ENCODE results near the gene MYO16. TPM values are rescaled to one million over a fixed set of nuclear protein-coding genes. Genes with fewer than 3 reads are reported as not detected.

MYO16 gene
- total RNA-seq, 1 donor from 2014 or later, result 0.24 TPM

DNA sequence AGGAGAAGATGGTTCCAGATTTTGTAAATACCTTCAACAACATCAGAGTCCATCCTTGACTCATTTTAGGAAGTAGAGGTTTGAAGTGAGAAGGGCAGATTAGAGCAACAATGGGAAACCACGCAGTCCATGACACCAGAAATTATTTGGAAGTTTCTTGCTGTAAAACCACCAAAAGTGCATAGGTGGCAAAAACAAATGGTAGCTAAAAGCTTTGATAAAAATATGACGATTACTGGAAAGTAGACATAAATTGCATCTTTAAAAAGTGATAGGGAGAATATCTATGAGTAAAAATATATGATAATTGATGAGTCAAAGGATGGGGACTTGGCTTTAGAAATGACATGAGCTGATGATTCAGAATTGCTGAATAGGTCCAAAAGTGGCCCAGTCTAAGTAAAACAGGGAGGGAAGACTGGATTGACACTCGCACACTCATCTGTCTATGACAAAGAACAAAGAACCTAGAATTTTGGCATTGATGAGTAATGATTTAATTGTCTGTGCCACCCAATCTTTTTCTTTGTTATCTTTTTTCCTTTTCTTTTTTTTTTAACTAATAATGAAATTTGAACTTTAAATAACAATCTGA, 472.2 kb downstream of the MYO16 start:
- no peaks in the 10 kb centered on the region for H3K36me3 ChIP-seq
- TF ChIP-seq, protein P1, sequence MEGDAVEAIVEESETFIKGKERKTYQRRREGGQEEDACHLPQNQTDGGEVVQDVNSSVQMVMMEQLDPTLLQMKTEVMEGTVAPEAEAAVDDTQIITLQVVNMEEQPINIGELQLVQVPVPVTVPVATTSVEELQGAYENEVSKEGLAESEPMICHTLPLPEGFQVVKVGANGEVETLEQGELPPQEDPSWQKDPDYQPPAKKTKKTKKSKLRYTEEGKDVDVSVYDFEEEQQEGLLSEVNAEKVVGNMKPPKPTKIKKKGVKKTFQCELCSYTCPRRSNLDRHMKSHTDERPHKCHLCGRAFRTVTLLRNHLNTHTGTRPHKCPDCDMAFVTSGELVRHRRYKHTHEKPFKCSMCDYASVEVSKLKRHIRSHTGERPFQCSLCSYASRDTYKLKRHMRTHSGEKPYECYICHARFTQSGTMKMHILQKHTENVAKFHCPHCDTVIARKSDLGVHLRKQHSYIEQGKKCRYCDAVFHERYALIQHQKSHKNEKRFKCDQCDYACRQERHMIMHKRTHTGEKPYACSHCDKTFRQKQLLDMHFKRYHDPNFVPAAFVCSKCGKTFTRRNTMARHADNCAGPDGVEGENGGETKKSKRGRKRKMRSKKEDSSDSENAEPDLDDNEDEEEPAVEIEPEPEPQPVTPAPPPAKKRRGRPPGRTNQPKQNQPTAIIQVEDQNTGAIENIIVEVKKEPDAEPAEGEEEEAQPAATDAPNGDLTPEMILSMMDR (IDR thresholded peaks at IDR 0.05), result no peak
- H3K27ac ChIP-seq, result no peak overlapping the region
- no peaks in the 10 kb centered on the region for H3K9me3 ChIP-seq
- ATAC-seq (no peak), DNase-seq (no peak)
- no peak overlapping the region for H3K4me3 ChIP-seq
- intact Hi-C loops (cut with DNase I), result no loop called here
- H3K27me3 ChIP-seq (ENCODE audit: low read depth), result no peaks in the 10 kb centered on the region
- H3K4me1 ChIP-seq, result no peaks in the 10 kb centered on the region

DNA sequence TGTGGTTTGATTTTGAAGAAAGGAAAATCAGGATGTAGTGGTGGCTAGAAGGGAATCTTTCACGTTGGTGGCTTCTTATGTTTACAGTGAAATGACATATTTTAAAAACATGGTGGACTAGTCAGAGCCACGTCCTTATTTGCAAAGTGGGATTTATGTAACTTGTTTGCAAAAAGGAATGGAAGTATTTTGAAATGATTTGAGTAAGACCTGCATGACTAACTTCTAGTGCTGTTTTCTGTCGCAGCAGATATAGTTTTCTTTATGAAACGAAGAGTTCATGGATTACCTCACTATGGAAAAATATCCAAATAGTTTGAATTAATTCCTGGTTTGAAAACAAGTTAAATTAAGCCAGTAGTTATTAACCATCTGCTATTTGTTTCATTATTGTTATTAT, 476.5 kb downstream of the MYO16 start:
- no peak overlapping the region for H3K27ac ChIP-seq
- H3K36me3 ChIP-seq, result no peaks in the 10 kb centered on the region
- H3K4me1 ChIP-seq, result no peaks in the 10 kb centered on the region
- ATAC-seq, result no peak
- DNase-seq, result no peak
- no peaks in the 10 kb centered on the region for H3K27me3 ChIP-seq (ENCODE audit: low read depth)
- H3K9me3 ChIP-seq, result no peaks in the 10 kb centered on the region
- TF ChIP-seq, protein P1 (IDR thresholded peaks at IDR 0.05), result no peak
- intact Hi-C loops (cut with DNase I), result no loop called here
- H3K4me3 ChIP-seq, result no peak overlapping the region

DNA sequence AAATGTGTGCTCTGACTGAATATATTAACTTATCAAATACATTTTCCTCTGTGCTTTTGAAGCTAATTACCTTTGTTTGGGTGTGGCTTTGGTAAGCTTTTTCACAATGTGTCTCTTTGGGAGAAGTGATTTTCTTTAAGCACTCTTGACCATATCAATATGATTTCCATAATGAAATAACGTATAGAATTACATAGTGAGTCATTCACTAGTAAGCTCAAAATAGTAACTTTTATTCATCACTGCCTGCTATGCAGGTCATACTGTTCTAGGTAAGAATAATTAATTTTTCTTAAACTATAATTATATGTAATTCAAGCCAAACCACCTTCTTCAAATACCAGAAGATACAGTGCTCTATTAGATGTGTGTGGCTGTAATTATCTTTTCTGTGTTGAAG, 480.7 kb downstream of the MYO16 start:
- no peaks in the 10 kb centered on the region for H3K9me3 ChIP-seq
- TF ChIP-seq, protein P1 (IDR thresholded peaks at IDR 0.05), result no peak
- H3K27ac ChIP-seq, result no peak overlapping the region
- intact Hi-C loops (cut with DNase I), result no loop called here
- ATAC-seq (no peak), DNase-seq (no peak)
- no peaks in the 10 kb centered on the region for H3K4me1 ChIP-seq
- no peaks in the 10 kb centered on the region for H3K36me3 ChIP-seq
- H3K27me3 ChIP-seq (ENCODE audit: low read depth), result no peaks in the 10 kb centered on the region
- H3K4me3 ChIP-seq, result no peak overlapping the region

DNA sequence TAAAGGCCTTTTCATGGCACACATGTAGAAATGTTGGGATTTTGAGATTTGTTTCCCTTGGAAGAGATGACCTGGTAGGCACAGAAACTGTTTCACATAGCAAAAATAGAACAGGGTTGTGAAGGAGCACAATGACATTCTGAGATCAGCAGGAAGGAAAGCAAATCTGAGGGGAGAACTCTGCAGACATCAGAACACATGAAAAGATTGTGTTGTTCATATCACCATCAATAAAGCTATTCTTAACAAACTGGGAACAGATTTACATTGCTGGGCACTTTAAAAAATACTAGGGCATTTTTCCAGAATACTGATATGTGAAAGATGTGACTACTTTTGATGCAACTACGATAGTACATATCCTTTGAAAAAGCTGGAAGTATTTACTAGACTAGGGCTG, 481.7 kb downstream of the MYO16 start:
- H3K36me3 ChIP-seq, result no peaks in the 10 kb centered on the region
- TF ChIP-seq, protein P1 (IDR thresholded peaks at IDR 0.05), result no peak
- H3K4me1 ChIP-seq, result no peaks in the 10 kb centered on the region
- H3K27me3 ChIP-seq (ENCODE audit: low read depth), result no peaks in the 10 kb centered on the region
- ATAC-seq (no peak), DNase-seq (no peak)
- H3K4me3 ChIP-seq, result no peak overlapping the region
- intact Hi-C loops (cut with DNase I), result no loop called here
- H3K9me3 ChIP-seq, result no peaks in the 10 kb centered on the region
- no peak overlapping the region for H3K27ac ChIP-seq

DNA sequence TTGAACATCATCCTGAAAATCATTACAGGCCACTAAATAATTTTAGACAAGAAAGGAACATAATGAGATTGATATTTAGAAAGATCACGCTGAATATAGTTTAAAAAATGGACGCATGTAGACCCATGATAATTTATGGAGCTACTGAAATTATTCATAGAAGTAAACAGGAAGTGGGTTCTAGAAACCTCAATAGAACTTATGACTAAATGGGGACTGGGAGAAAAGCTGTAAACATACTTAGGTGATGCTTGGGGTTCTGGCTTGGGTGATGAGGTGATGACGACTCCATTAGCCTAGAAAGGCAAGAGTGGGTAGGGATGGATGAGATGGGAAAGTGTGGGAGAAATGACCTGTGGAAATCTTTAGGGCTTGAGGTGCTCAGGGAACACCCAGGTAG, 484.0 kb downstream of the MYO16 start:
- ATAC-seq, result no peak
- no peak overlapping the region for H3K27ac ChIP-seq

More for the DNA sequence above, 484.0 kb downstream of the MYO16 start:
- H3K27me3 ChIP-seq (ENCODE audit: low read depth), result no peaks in the 10 kb centered on the region
- H3K4me3 ChIP-seq, result no peak overlapping the region
- H3K9me3 ChIP-seq, result no peaks in the 10 kb centered on the region
- no peak for DNase-seq
- H3K36me3 ChIP-seq, result no peaks in the 10 kb centered on the region
- no peaks in the 10 kb centered on the region for H3K4me1 ChIP-seq
- TF ChIP-seq, protein P1 (IDR thresholded peaks at IDR 0.05), result no peak
- intact Hi-C loops (cut with DNase I), result no loop called here
